Tibial nerve (tissue), 4 donors: ENCODE data around the gene GMEB2. TPM values are rescaled to one million over a fixed set of nuclear protein-coding genes. Genes with fewer than 3 reads are reported as not detected.
"Not testable (repeated sequence)": the region's sequence is repeated elsewhere in the genome, so short reads cannot be mapped to it uniquely, and the experiment has no call there.

ENCODE experiments used
- DNase-seq, 2 donors: peaks; one replicate each; pipeline ENCODE4 v3.0.0-alpha.2; 2019; ENCODE audit warnings: low spot score in 2 of 2
- H3K27ac ChIP-seq, 4 donors: fragments of 200-600 bp; sonication (generic) in 3 of 4; one replicate each; pipeline ENCODE4 v1.5.1; 2017 to 2019; ENCODE audit warnings: mild to moderate bottlenecking in 1 of 4
- H3K27me3 ChIP-seq, 2 donors: fragments of 200-600 bp; sonication (generic) in 1 of 2; one replicate each; pipeline versions ENCODE4 v1.5.1 to v1.6.0; 2017 to 2019
- H3K36me3 ChIP-seq, 3 donors: fragments of 200-600 bp; sonication (generic); one replicate each; pipeline ENCODE4 v1.5.1; 2018 to 2019
- H3K4me1 ChIP-seq, 4 donors: fragments of 200-600 bp; sonication (generic) in 3 of 4; one replicate each; pipeline ENCODE4 v1.5.1; 2017 to 2019
- H3K4me3 ChIP-seq, 4 donors: fragments of 200-600 bp; sonication (generic) in 3 of 4; one replicate each; pipeline ENCODE4 v1.5.1; 2017 to 2019; ENCODE audit warnings: mild to moderate bottlenecking in 1 of 4, moderate library complexity in 1 of 4
- H3K9me3 ChIP-seq, 4 donors: fragments of 200-600 bp; sonication (generic) in 3 of 4; one replicate each; pipeline ENCODE4 v1.5.1; 2017 to 2019
- EP300 ChIP-seq, 2 donors: sonication (generic); formaldehyde crosslinking; IDR thresholded peaks; one replicate each; pipeline ENCODE4 v1.6.1; 2017; ENCODE audit warnings: antibody characterized with exemption in 2 of 2, mild to moderate bottlenecking in 1 of 2
- POLR2A ChIP-seq, 2 donors: fragments of 450-650 bp; IDR thresholded peaks; one replicate each; pipeline ENCODE4 v1.6.1; 2017; ENCODE audit warnings: antibody characterized with exemption in 2 of 2, mild to moderate bottlenecking in 2 of 2, moderate library complexity in 2 of 2
- WGBS, 2 donors: methylation state at CpG; one replicate each; pipeline ENCODE4 v1.1.5; 2018; 5-methylcytosine and 5-hydroxymethylcytosine counted together
- total RNA-seq, 4 donors: library from RNA; depleted of rRNA; stranded (reverse); fragments of >200 nt; gene quantifications; one replicate each; pipeline ENCODE4 v1.1.0, GENCODE V29; 2016
- TF ChIP-seq, protein P1 (sequence below), 5 experiments: fragments of 200-600 bp in 3 of 5; fragments of 450-650 bp in 2 of 5; sonication (generic) in 3 of 5; IDR thresholded peaks; one replicate each; pipeline ENCODE4 v1.5.1; 2016 to 2019; ENCODE audit warnings: antibody characterized with exemption in 5 of 5, mild to moderate bottlenecking in 3 of 5, moderate library complexity in 2 of 5

The GMEB2 gene
- total RNA-seq, 4 donors from 2014 or later, result 12.5 to 14.7 (median 13.7) TPM

DNA sequence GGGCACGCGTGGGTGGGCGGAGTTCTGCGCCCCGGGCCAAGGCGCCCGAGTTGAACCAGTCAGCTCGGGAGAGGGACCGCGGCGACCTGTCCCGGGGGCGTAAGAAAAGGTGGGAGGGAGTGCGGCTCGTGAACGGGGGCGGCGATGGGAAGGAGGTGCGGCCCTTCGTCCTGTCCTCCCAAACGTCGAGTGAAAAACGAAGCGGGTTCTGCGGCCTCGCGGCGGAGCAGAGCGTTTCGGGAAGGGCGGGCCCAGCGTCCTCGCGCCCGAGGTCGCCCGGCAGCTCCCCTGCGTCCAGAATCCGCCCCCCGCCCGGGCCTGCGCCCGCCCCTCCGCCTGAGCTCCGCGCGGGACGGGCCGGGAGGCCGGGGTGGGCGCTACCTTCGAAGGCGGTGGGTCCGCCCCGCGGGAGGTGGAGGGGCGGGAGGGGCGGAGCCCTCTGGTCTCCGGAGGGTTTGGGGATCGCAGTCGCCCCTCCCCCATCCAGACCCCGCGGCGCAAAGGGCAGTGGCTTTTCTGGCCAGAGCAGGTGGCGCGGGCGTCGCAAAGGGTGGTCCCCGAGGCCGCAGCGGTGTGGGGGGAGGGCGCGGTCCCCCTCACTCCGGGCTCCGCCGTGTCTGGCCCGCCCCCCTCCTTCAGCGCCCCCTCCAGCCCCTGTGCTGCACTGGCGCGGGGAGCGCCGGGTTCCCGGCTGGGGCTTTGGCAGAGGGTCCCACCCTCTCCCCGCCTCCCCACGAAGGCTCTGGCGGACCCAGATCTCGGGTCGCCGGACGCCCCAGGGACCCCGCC, 25.5 kb upstream of the GMEB2 start:
- H3K9me3 ChIP-seq, result no peaks in the 10 kb centered on the region
- H3K27me3 ChIP-seq, result no peaks in the 10 kb centered on the region
- H3K27ac ChIP-seq, result peak overlapping the region in 1 of 4 donors; percentile 66
- H3K36me3 ChIP-seq, result no peaks in the 10 kb centered on the region
- H3K4me1 ChIP-seq, result peaks cover 0 to 37% (median 19%) of the 10 kb centered on the region in 4 donors
- DNase-seq, result no peak
- TF ChIP-seq, protein P1, sequence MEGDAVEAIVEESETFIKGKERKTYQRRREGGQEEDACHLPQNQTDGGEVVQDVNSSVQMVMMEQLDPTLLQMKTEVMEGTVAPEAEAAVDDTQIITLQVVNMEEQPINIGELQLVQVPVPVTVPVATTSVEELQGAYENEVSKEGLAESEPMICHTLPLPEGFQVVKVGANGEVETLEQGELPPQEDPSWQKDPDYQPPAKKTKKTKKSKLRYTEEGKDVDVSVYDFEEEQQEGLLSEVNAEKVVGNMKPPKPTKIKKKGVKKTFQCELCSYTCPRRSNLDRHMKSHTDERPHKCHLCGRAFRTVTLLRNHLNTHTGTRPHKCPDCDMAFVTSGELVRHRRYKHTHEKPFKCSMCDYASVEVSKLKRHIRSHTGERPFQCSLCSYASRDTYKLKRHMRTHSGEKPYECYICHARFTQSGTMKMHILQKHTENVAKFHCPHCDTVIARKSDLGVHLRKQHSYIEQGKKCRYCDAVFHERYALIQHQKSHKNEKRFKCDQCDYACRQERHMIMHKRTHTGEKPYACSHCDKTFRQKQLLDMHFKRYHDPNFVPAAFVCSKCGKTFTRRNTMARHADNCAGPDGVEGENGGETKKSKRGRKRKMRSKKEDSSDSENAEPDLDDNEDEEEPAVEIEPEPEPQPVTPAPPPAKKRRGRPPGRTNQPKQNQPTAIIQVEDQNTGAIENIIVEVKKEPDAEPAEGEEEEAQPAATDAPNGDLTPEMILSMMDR (IDR thresholded peaks at IDR 0.05), result no peak
- TF ChIP-seq EP300 (IDR thresholded peaks at IDR 0.05), result no peak
- TF ChIP-seq POLR2A (IDR thresholded peaks at IDR 0.05), result no peak
- H3K4me3 ChIP-seq, result peak overlapping the region; percentile 38 to 73 (median 62)
- 2% methylated on average over 25 to 44 of the region's 91 CpGs for WGBS, 2 donors

DNA sequence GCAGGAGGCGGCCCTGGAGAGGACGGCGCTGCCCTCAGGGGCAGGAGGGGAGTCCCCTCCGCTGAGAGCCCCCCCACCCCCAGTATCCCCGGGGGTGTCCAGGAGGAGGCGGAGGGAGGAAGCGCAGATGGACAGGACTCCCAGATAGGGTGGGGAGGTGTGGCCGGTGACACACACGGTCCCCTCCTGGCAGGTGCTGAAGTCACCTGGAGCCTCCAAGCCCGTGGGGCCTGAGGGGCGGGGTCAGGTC, 25.0 kb upstream of the GMEB2 start:
- WGBS, 2 donors, result 16% methylated on average over 11 of the region's 11 CpGs; no CpG with 5 or more reads in 1 of the 2 donors
- H3K27me3 ChIP-seq, result no peaks in the 10 kb centered on the region
- peak overlapping the region; percentile 38 to 73 (median 62) for H3K4me3 ChIP-seq
- DNase-seq, result no peak
- peaks cover 0 to 32% (median 16%) of the 10 kb centered on the region in 4 donors for H3K4me1 ChIP-seq
- H3K36me3 ChIP-seq, result no peaks in the 10 kb centered on the region
- no peaks in the 10 kb centered on the region for H3K9me3 ChIP-seq
- TF ChIP-seq POLR2A (IDR thresholded peaks at IDR 0.05) (no peak), EP300 (IDR thresholded peaks at IDR 0.05) (no peak)
- TF ChIP-seq, protein P1 (IDR thresholded peaks at IDR 0.05), result no peak
- H3K27ac ChIP-seq, result peak overlapping the region in 1 of 4 donors; percentile 66

DNA sequence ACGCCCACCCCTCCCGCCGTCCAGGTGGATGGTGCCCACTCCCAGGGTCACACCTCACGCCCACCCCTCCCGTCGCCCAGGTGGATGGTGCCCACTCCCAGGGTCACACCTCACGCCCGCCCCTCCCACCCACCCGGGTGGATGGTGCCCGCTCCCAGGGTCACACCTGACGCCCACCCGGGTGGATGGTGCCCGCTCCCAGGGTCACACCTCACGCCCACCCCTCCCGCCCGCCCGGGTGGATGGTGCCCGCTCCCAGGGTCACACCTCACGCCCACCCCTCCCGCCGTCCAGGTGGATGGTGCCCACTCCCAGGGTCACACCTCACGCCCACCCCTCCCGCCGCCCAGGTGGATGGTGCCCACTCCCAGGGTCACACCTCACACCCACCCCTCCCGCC, 23.6 kb upstream of the GMEB2 start:
- not testable (repeated sequence) for H3K27ac ChIP-seq, H3K27me3 ChIP-seq, H3K9me3 ChIP-seq, H3K36me3 ChIP-seq, H3K4me3 ChIP-seq, DNase-seq
- peaks cover 0 to 31% (median 16%) of the 10 kb centered on the region in 4 donors for H3K4me1 ChIP-seq
- 87 to 100% methylated on average over 2 to 3 of the region's 25 CpGs for WGBS, 2 donors

DNA sequence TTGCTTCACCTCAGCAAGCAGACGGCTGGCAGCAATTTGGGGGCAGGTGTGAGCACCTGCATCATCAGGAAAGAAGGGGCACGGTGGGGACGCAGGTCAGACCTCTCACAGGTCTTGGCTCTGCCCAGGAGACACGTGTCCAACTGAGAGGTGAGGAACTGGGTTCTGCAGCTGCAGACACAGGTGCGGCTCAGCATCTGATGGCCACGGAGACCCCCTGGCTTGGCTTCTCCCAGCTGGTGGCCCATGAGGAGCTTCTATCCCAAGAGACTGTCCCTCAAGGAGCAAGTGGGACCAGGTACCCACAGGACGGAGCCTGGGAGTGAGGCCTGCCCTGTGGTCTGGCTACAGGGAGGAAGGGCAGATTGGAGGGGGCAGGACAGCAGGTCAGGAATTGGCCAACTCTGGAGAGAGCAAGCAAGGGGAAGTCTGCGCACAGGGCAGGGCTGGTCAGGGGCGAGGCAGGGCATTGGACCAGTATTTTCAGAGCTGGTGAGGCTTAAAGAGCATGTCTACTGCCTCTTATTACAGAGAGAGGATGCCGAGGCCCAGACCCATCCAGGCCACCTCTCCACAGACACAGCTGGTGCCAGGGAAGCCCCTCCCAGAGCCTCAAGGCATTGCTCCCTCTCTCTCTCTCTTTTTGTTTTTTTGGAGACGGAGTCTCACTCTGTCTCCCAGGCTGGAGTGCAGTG, 22.1 kb upstream of the GMEB2 start:
- no peak for DNase-seq
- 74 to 86% methylated on average over 11 of the region's 11 CpGs for WGBS, 2 donors
- no peaks in the 10 kb centered on the region for H3K9me3 ChIP-seq
- H3K27ac ChIP-seq, result no peak overlapping the region
- no peak overlapping the region for H3K4me3 ChIP-seq
- H3K4me1 ChIP-seq, result peaks cover 0 to 23% (median 16%) of the 10 kb centered on the region in 4 donors
- peaks cover 0 to 2% (median 0%) of the 10 kb centered on the region in 3 donors for H3K36me3 ChIP-seq
- no peak for TF ChIP-seq EP300 (IDR thresholded peaks at IDR 0.05)
- TF ChIP-seq, protein P1 (IDR thresholded peaks at IDR 0.05), result no peak
- no peak for TF ChIP-seq POLR2A (IDR thresholded peaks at IDR 0.05)
- H3K27me3 ChIP-seq, result no peaks in the 10 kb centered on the region

DNA sequence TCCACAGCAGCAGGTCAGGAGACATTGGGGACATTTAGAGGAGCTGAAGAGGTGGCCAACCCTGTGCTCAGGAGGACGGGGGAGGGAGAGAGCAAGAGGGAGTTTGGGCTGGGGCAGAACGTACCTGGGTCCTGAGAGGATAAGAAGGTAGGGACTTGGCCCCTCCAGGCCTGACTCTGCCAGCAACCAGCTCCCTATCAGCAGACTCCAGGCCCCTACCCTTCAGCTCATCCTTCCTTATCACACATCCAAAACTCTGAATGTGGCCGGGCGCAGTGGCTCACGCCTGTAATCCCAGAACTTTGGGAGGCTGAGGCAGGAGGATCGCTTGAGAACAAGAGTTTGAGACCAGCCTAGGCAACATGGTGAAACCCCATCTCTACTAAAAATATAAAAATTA, 21.3 kb upstream of the GMEB2 start:
- no peak overlapping the region for H3K4me3 ChIP-seq
- peaks cover 0 to 9% (median 0%) of the 10 kb centered on the region in 3 donors for H3K36me3 ChIP-seq
- no peaks in the 10 kb centered on the region for H3K9me3 ChIP-seq
- no peak overlapping the region for H3K27ac ChIP-seq
- peaks cover 0 to 16% (median 13%) of the 10 kb centered on the region in 4 donors for H3K4me1 ChIP-seq
- TF ChIP-seq POLR2A (IDR thresholded peaks at IDR 0.05), result no peak
- TF ChIP-seq, protein P1 (IDR thresholded peaks at IDR 0.05), result no peak
- TF ChIP-seq EP300 (IDR thresholded peaks at IDR 0.05), result no peak
- WGBS, 2 donors, result 90 to 93% methylated on average over 6 of the region's 6 CpGs
- DNase-seq, result no peak
- no peaks in the 10 kb centered on the region for H3K27me3 ChIP-seq
